ENCODE data around the gene TXNRD1. TPM values are rescaled to one million over a fixed set of nuclear protein-coding genes. Genes with fewer than 3 reads are reported as not detected.

The TXNRD1 gene
- total and polyA plus RNA-seq, 4 donors, result 23.6 to 70.8 (median 55.7) TPM

Other genes starting within 250 kb of the TXNRD1 start
- 10 to 100 TPM; 14.4 to 18.7 TPM for gene TDG, start 249.9 kb upstream of the TXNRD1 start, total RNA-seq
- 1 to 10 TPM; 5.0 to 9.3 TPM for gene TDG, start 249.9 kb upstream of the TXNRD1 start, polyA plus RNA-seq
- gene GLT8D2, start 165.6 kb upstream of the TXNRD1 start, total RNA-seq, result 1 to 10 TPM in 1 of 2 donors, under 1 TPM in 1; 0.79 to 1.2 TPM
- 1 to 10 TPM; 1.2 to 1.4 TPM for gene GLT8D2, start 165.6 kb upstream of the TXNRD1 start, polyA plus RNA-seq
- 10 to 100 TPM in 1 of 2 donors, 1 to 10 TPM in 1; 8.7 to 17.4 TPM for gene HCFC2, start 151.2 kb upstream of the TXNRD1 start, total RNA-seq
- 10 to 100 TPM in 1 of 2 donors, 1 to 10 TPM in 1; 5.8 to 11.1 TPM for gene HCFC2, start 151.2 kb upstream of the TXNRD1 start, polyA plus RNA-seq
- gene NFYB, start 77.6 kb upstream of the TXNRD1 start, total RNA-seq, result 10 to 100 TPM; 12.5 to 14.6 TPM
- 10 to 100 TPM in 1 of 2 donors, 1 to 10 TPM in 1; 7.6 to 10.4 TPM for gene NFYB, start 77.6 kb upstream of the TXNRD1 start, polyA plus RNA-seq
- gene EID3, start 88.0 kb downstream of the TXNRD1 start, total RNA-seq, result 1 to 10 TPM; 1.9 to 6.4 TPM
- under 1 TPM; 0.17 to 0.46 TPM for gene EID3, start 88.0 kb downstream of the TXNRD1 start, polyA plus RNA-seq
- gene CHST11, start 241.2 kb downstream of the TXNRD1 start, total RNA-seq, result 10 to 100 TPM in 1 of 2 donors, 1 to 10 TPM in 1; 6.1 to 11.1 TPM
- 1 to 10 TPM in 1 of 2 donors, under 1 TPM in 1; 0.57 to 1.2 TPM for gene CHST11, start 241.2 kb downstream of the TXNRD1 start, polyA plus RNA-seq